A549 (cell line): ENCODE measurements around the gene CPTP. TPM values are rescaled to one million over a fixed set of nuclear protein-coding genes. Genes with fewer than 3 reads are reported as not detected.

Experiments used
- ATAC-seq, 2 experiments: fragments of 200-7000 bp in 1 of 2; fragments of >200 bp in 1 of 2; cut with Nextera tagmentation in 1 of 2; cut with Tn5 transposase in 1 of 2; 3 replicates each; pipeline versions ENCODE4 v1.8.0 to v1.9.1; 2018 to 2020; ENCODE audit warnings: mild to moderate bottlenecking in 1 of 2, moderate library complexity in 1 of 2
- CTCF ChIA-PET: fragments of 300-600 bp; sonication (Branson Sonifier 250); formaldehyde crosslinking; extraction: SDS; loops from one replicate; lab custom pipeline; 2021; ENCODE audit warnings: antibody characterized with exemption, inconsistent platforms; lab: Yijun Ruan, JAX
- POLR2A ChIA-PET: fragments of 350-600 bp; formaldehyde crosslinking; extraction: SDS; loops from one replicate; lab custom pipeline; 2021; ENCODE audit warnings: antibody characterized with exemption, inconsistent platforms; lab: Yijun Ruan, JAX
- DNase-seq, 2 experiments: peaks; one replicate each; pipeline versions ENCODE4 v3.0.0 to v3.0.0-alpha.2; 2011 to 2016; ENCODE audit warnings: low read depth in 1 of 2, low spot score in 1 of 2
- FAIRE-seq: peaks from 2 replicates; lab custom pipeline; 2011; peaks lifted over from hg19 to GRCh38; lab: Jason Lieb, UNC
- H3K27ac ChIP-seq, 2 experiments: fragments of >200 bp; sonication (Bioruptor Twin); formaldehyde crosslinking; 3 replicates each; pipeline ENCODE4 v1.5.1; 2016 to 2017
- H3K4me1 ChIP-seq: fragments of >200 bp; sonication (Bioruptor Twin); formaldehyde crosslinking; 3 replicates; pipeline ENCODE4 v1.6.1; 2016
- H3K4me2 ChIP-seq: fragments of >200 bp; sonication (Bioruptor Twin); formaldehyde crosslinking; 3 replicates; pipeline ENCODE4 v1.6.1; 2016
- H3K4me3 ChIP-seq: fragments of >200 bp; sonication (Bioruptor Twin); formaldehyde crosslinking; 3 replicates; pipeline ENCODE4 v1.5.1; 2016
- H3K9me3 ChIP-seq: fragments of >200 bp; sonication (Bioruptor Twin); formaldehyde crosslinking; 3 replicates; pipeline ENCODE4 v1.6.1; 2016
- CHD2 ChIP-seq: fragments of 150-350 bp; IDR thresholded peaks from 2 replicates; pipeline ENCODE4 v1.6.1; 2014; ENCODE audit warnings: low read length; ENCODE audit not compliant: partially characterized antibody
- FOSL2 ChIP-seq, 2 experiments: fragments of 450-650 bp in 1 of 2; fragments of >200 bp in 1 of 2; sonication (Bioruptor Twin) in 1 of 2; formaldehyde crosslinking; IDR thresholded peaks; 2 replicates each; pipeline versions ENCODE4 v1.5.0 to v1.6.1; 2016 to 2020; ENCODE audit warnings: mild to moderate bottlenecking in 1 of 2, moderate library complexity in 1 of 2
- GATA3 ChIP-seq: IDR thresholded peaks from 2 replicates; pipeline ENCODE4 v1.6.1; 2012; ENCODE audit warnings: borderline replicate concordance
- HOXB13 ChIP-seq: fragments of 250-450 bp; sonication (Bioruptor Pico); IDR thresholded peaks from 2 replicates; pipeline ENCODE4 v1.5.0; 2020; ENCODE audit warnings: low read depth, mild to moderate bottlenecking, moderate library complexity
- HOXB5 ChIP-seq: fragments of 250-450 bp; sonication (Bioruptor Pico); IDR thresholded peaks from 2 replicates; pipeline ENCODE4 v1.5.0; 2020; ENCODE audit warnings: mild to moderate bottlenecking, moderate library complexity
- KDM1A ChIP-seq: fragments of 200-600 bp; sonication (generic); IDR thresholded peaks from 2 replicates; pipeline ENCODE4 v1.6.1; 2016; ENCODE audit warnings: low read depth, mild to moderate bottlenecking
- MAFK ChIP-seq: fragments of 450-650 bp; IDR thresholded peaks from 2 replicates; pipeline ENCODE4 v1.6.1; 2014; ENCODE audit not compliant: partially characterized antibody
- MYC ChIP-seq: IDR thresholded peaks from 2 replicates; pipeline ENCODE4 v1.6.1; 2012; ENCODE audit warnings: mild to moderate bottlenecking, inconsistent platforms, low read length, improper control_type of control experiment, borderline replicate concordance
- NFE2L2 ChIP-seq: fragments of 150-350 bp; conservative IDR thresholded peaks from 2 replicates; pipeline ENCODE4 v1.6.1; 2014; ENCODE audit warnings: low read length
- NPAS2 ChIP-seq: fragments of 250-450 bp; sonication (Bioruptor Pico); IDR thresholded peaks from 2 replicates; pipeline ENCODE4 v1.8.0; 2022; ENCODE audit warnings: mild to moderate bottlenecking, moderate library complexity, borderline replicate concordance
- NR3C1 ChIP-seq: fragments of >200 bp; sonication (Bioruptor Twin); formaldehyde crosslinking; IDR thresholded peaks from 3 replicates; pipeline ENCODE4 v1.6.1; 2017
- PBX3 ChIP-seq: IDR thresholded peaks from 2 replicates; pipeline ENCODE4 v1.6.1; 2012
- RAD21 ChIP-seq, 2 experiments: fragments of >200 bp in 1 of 2; sonication (Bioruptor Twin) in 1 of 2; formaldehyde crosslinking in 1 of 2; IDR thresholded peaks in 1 of 2; conservative IDR thresholded peaks in 1 of 2; 2 replicates in 1 of 2; 3 replicates in 1 of 2; pipeline ENCODE4 v1.6.1; 2012 to 2018; ENCODE audit warnings: inconsistent platforms in 1 of 2
- RARB ChIP-seq: fragments of 250-450 bp; sonication (Bioruptor Pico); IDR thresholded peaks from 2 replicates; pipeline ENCODE4 v1.8.0; 2021; ENCODE audit warnings: mild to moderate bottlenecking, moderate library complexity
- RCOR1 ChIP-seq: fragments of 150-350 bp; IDR thresholded peaks from 2 replicates; pipeline ENCODE4 v1.6.1; 2014; ENCODE audit warnings: antibody characterized with exemption, low read length, low read depth
- RFX5 ChIP-seq: fragments of 450-650 bp; IDR thresholded peaks from 2 replicates; pipeline ENCODE4 v1.7.1; 2014; ENCODE audit warnings: antibody characterized with exemption, mild to moderate bottlenecking, moderate library complexity
- SMC3 ChIP-seq: fragments of >200 bp; sonication (Bioruptor Twin); formaldehyde crosslinking; IDR thresholded peaks from 3 replicates; pipeline ENCODE4 v1.6.1; 2018; ENCODE audit warnings: inconsistent platforms
- SREBF2 ChIP-seq: fragments of 450-650 bp; IDR thresholded peaks from 2 replicates; pipeline ENCODE4 v1.6.1; 2014; ENCODE audit warnings: mild to moderate bottlenecking, moderate library complexity
- ZC3H11A ChIP-seq: fragments of 450-650 bp; IDR thresholded peaks from 2 replicates; pipeline ENCODE4 v1.6.1; 2014; ENCODE audit warnings: antibody characterized with exemption, mild to moderate bottlenecking
- ZNF302 ChIP-seq: fragments of 250-450 bp; sonication (Bioruptor Pico); IDR thresholded peaks from 2 replicates; pipeline ENCODE4 v1.9.0; 2021; ENCODE audit warnings: inconsistent platforms, mild to moderate bottlenecking, moderate library complexity
- WGBS: methylation state at CpG from one replicate; pipeline ENCODE4 v1.1.6; 2017; ENCODE audit errors: missing lambda C conversion rate; 5-methylcytosine and 5-hydroxymethylcytosine counted together
- polyA plus RNA-seq, 4 experiments: library from polyadenylated mRNA; depleted of rRNA in 3 of 4; stranded (reverse); fragments of >200 nt; fragmentation: RNase III in 1 of 4; extraction: RNeasy Plus Mini Kit Qiagen cat#74134 plus additional on column Dnase treatment in 1 of 4; gene quantifications; 2 replicates in 3 of 4; 3 replicates in 1 of 4; pipeline ENCODE4 v1.2.3, GENCODE V29; 2011 to 2017
- TF ChIP-seq, protein P1 (sequence below): fragments of >200 bp; sonication (Bioruptor Twin); formaldehyde crosslinking; IDR thresholded peaks from 2 replicates; pipeline ENCODE4 v1.6.1; 2016
- TF ChIP-seq, protein P2 (sequence below): fragments of 450-650 bp; IDR thresholded peaks from 2 replicates; pipeline ENCODE4 v1.6.1; 2014; ENCODE audit warnings: antibody characterized with exemption
- TF ChIP-seq, protein P3 (sequence below): fragments of >200 bp; sonication (Bioruptor Twin); formaldehyde crosslinking; IDR thresholded peaks from 3 replicates; pipeline ENCODE4 v1.5.1; 2016

The CPTP gene
- polyA plus RNA-seq, 2 of the 4 experiments (the other 2 are of a cell fraction) = 4.3 to 11.9 TPM

- FAIRE-seq = no peak
- ChIA-PET POLR2A (no interaction called here), CTCF (interaction anchor here (0.9 to 2.8 kb wide), 3 partner anchors 8 to 35 kb away, joined by 3 to 22 read pairs (median 6); no protein-coding TSS in a partner anchor)
- TF ChIP-seq GATA3 = no peak
- TF ChIP-seq CHD2 = no peak
- no peak for TF ChIP-seq ZC3H11A
- TF ChIP-seq, protein P1, sequence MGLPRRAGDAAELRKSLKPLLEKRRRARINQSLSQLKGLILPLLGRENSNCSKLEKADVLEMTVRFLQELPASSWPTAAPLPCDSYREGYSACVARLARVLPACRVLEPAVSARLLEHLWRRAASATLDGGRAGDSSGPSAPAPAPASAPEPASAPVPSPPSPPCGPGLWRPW = no peak
- TF ChIP-seq HOXB5 = no peak
- no peak for TF ChIP-seq RCOR1
- no peak for TF ChIP-seq RFX5
- no peak for TF ChIP-seq NPAS2
- no peak for TF ChIP-seq HOXB13 (CRISPR knock-in tag)
- TF ChIP-seq, protein P2, sequence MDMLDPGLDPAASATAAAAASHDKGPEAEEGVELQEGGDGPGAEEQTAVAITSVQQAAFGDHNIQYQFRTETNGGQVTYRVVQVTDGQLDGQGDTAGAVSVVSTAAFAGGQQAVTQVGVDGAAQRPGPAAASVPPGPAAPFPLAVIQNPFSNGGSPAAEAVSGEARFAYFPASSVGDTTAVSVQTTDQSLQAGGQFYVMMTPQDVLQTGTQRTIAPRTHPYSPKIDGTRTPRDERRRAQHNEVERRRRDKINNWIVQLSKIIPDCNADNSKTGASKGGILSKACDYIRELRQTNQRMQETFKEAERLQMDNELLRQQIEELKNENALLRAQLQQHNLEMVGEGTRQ = no peak
- TF ChIP-seq FOSL2 (IDR thresholded peaks at IDR 0.05) = no peak
- TF ChIP-seq FOSL2 (CRISPR knock-in tag; IDR thresholded peaks at IDR 0.05) = no peak
- TF ChIP-seq ZNF302 (CRISPR knock-in tag) = no peak
- no peak for TF ChIP-seq MAFK
- TF ChIP-seq MYC = no peak
- Histone ChIP-seq H3K27ac (no peak overlapping the region), H3K4me1 (no peaks in the 10 kb centered on the region), H3K4me3 (no peak overlapping the region), H3K9me3 (no peaks in the 10 kb centered on the region), H3K4me2 (no peak overlapping the region)
- DNase-seq = no peak
- ATAC-seq = no peak; a peak in 2 of 6 replicates
- WGBS = 96% methylated on average over 19 of the region's 32 CpGs
Observed at GRCh38 chr1:1336931-1337792, 12.6 kb downstream of the CPTP start.

DNA sequence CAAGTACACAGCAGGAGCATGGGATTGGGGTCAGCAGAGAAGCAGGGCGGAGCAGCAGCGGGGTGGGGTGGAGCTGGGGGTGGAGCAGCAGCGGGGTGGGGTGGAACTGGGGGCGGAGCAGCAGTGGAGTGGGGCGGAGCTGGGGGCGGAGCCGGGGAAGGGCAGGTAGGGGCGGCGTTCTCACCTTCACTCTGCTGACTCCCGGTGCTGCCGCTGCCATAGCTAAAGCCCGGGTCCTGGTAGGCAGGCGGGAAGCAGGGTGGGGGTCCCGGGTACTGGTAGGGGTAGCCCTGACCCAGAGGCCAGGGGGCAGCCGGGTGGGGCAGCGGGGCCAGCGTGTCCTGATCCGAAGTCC, 13.2 kb downstream of the CPTP start:
- no CpG with 5 or more reads among the region's 18 CpGs for WGBS
- POLR2A ChIA-PET = no interaction called here
- H3K4me2 ChIP-seq = no peak overlapping the region
- no peak overlapping the region for H3K27ac ChIP-seq
- no peak overlapping the region for H3K4me3 ChIP-seq
- TF ChIP-seq HOXB13 (CRISPR knock-in tag) (no peak), RAD21 (conservative IDR thresholded peaks at IDR 0.05 in 1 of 2, IDR thresholded peaks at IDR 0.05 in 1 of 2) (no peak), SMC3 (no peak), RARB (CRISPR knock-in tag) (no peak), SREBF2 (no peak), NR3C1 (no peak), KDM1A (no peak), NFE2L2 (no peak), RFX5 (no peak), PBX3 (no peak)
- TF ChIP-seq, protein P3, sequence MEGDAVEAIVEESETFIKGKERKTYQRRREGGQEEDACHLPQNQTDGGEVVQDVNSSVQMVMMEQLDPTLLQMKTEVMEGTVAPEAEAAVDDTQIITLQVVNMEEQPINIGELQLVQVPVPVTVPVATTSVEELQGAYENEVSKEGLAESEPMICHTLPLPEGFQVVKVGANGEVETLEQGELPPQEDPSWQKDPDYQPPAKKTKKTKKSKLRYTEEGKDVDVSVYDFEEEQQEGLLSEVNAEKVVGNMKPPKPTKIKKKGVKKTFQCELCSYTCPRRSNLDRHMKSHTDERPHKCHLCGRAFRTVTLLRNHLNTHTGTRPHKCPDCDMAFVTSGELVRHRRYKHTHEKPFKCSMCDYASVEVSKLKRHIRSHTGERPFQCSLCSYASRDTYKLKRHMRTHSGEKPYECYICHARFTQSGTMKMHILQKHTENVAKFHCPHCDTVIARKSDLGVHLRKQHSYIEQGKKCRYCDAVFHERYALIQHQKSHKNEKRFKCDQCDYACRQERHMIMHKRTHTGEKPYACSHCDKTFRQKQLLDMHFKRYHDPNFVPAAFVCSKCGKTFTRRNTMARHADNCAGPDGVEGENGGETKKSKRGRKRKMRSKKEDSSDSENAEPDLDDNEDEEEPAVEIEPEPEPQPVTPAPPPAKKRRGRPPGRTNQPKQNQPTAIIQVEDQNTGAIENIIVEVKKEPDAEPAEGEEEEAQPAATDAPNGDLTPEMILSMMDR = no peak
- CTCF ChIA-PET = interaction anchor here (0.9 kb wide), 1 partner anchor 35 kb away, joined by 3 read pairs; no protein-coding TSS in a partner anchor
- no peaks in the 10 kb centered on the region for H3K9me3 ChIP-seq
- ATAC-seq = peak in 1 of 2 experiments; percentile 75; a peak in 3 of 6 replicates
- no peaks in the 10 kb centered on the region for H3K4me1 ChIP-seq
- DNase-seq = no peak
- FAIRE-seq = no peak
